Measurements from ENCODE around the gene TOP1.

The TOP1 gene

GRCh38 chr20:41086402-41087324, 58.0 kb downstream of the TOP1 start (continued):
- 0 out of 2 replicates have a peak, but pooled peaks have one; percentile 33 for TF ChIP-seq PRDM4 (tag by site-specific recombination; IDR thresholded peaks at IDR 0.05)
- no peak for TF ChIP-seq ZNF280C (tag by site-specific recombination; IDR thresholded peaks at IDR 0.05)
- no peak for TF ChIP-seq ZNF580 (tag by site-specific recombination; IDR thresholded peaks at IDR 0.05)
- no peak for TF ChIP-seq ZNF175 (tag by site-specific recombination; IDR thresholded peaks at IDR 0.05)
- TF ChIP-seq ZNF211 (tag by site-specific recombination; IDR thresholded peaks at IDR 0.05; ENCODE audit: low read depth): no peak
- no peak for TF ChIP-seq KLF16 (tag by site-specific recombination; IDR thresholded peaks at IDR 0.05)
- TF ChIP-seq ZNF302 (tag by site-specific recombination; IDR thresholded peaks at IDR 0.05; ENCODE audit: low read depth): no peak
- TF ChIP-seq ZNF354C (tag by site-specific recombination; IDR thresholded peaks at IDR 0.05; ENCODE audit: borderline replicate concordance, low read depth): no peak
- TF ChIP-seq ZNF843 (tag by site-specific recombination; IDR thresholded peaks at IDR 0.05): 0 out of 2 replicates have a peak, but pooled peaks have one; percentile 39
- no peak for TF ChIP-seq ZNF677 (tag by site-specific recombination; IDR thresholded peaks at IDR 0.05)
- TF ChIP-seq ZNF707 (tag by site-specific recombination; IDR thresholded peaks at IDR 0.05): no peak
- no peak for TF ChIP-seq ZNF777 (tag by site-specific recombination; IDR thresholded peaks at IDR 0.05; ENCODE audit: borderline replicate concordance)
- no peak for TF ChIP-seq ZNF785 (tag by site-specific recombination; IDR thresholded peaks at IDR 0.05)

- peaks cover 10% of the 10 kb centered on the region; the same call in 1 of the 2 replicates for H3K4me1 ChIP-seq (ENCODE audit: control insufficient read depth, insufficient read depth, low read length)
- no peak overlapping the region for H3K4me3 ChIP-seq (ENCODE audit: low read depth, low read length)
- POLR2A ChIA-PET: interaction anchor here (0.8 to 1.2 kb wide), 2 partner anchors 58 to 96 kb away, joined by 3 to 4 read pairs; no protein-coding TSS in a partner anchor
- no peaks in the 10 kb centered on the region for H3K9me3 ChIP-seq (ENCODE audit: control insufficient read depth, insufficient read depth, low read depth, low read length)
- TF ChIP-seq ZNF843 (tag by site-specific recombination; IDR thresholded peaks at IDR 0.05) (0 out of 2 replicates have a peak, but pooled peaks have one; percentile 3), ZNF157 (tag by site-specific recombination; IDR thresholded peaks at IDR 0.05) (no peak)
- CTCF ChIA-PET: interaction anchor here (0.6 to 3.1 kb wide), 5 partner anchors 8 to 121 kb away, joined by 4 to 16 read pairs (median 7); no protein-coding TSS in a partner anchor
- peaks cover 9 to 40% of the 10 kb centered on the region in 2 experiments for H3K36me3 ChIP-seq (ENCODE audit: control insufficient read depth in 2 of 2, insufficient read depth in 1 of 2, low read length in 2 of 2)
- no peak overlapping the region for H3K27ac ChIP-seq (ENCODE audit: extremely low read depth, low read depth, low read length)
Measured at GRCh38 chr20:41087325-41087685, 58.7 kb downstream of the TOP1 start.

GRCh38 chr20:41087777-41088176, 59.2 kb downstream of the TOP1 start:
- H3K9me3 ChIP-seq (ENCODE audit: control insufficient read depth, insufficient read depth, low read depth, low read length): no peaks in the 10 kb centered on the region
- H3K36me3 ChIP-seq (ENCODE audit: control insufficient read depth in 2 of 2, insufficient read depth in 1 of 2, low read length in 2 of 2): peaks cover 9 to 40% of the 10 kb centered on the region in 2 experiments
- CTCF ChIA-PET: interaction anchor here (0.6 to 3.1 kb wide), 5 partner anchors 12 to 184 kb away, joined by 3 to 13 read pairs (median 4); no protein-coding TSS in a partner anchor
- peaks cover 10% of the 10 kb centered on the region; the same call in 1 of the 2 replicates for H3K4me1 ChIP-seq (ENCODE audit: control insufficient read depth, insufficient read depth, low read length)
- TF ChIP-seq GLIS1 (tag by site-specific recombination; IDR thresholded peaks at IDR 0.05) (peak; percentile 63), WT1 (tag by site-specific recombination; IDR thresholded peaks at IDR 0.05) (peak; percentile 60), GLIS2 (tag by site-specific recombination; IDR thresholded peaks at IDR 0.05) (no peak)
- no peak overlapping the region for H3K4me3 ChIP-seq (ENCODE audit: low read depth, low read length)
- POLR2A ChIA-PET: interaction anchor here (0.8 kb wide), 1 partner anchor 58 kb away, joined by 3 read pairs; no protein-coding TSS in a partner anchor
- no peak overlapping the region for H3K27ac ChIP-seq (ENCODE audit: extremely low read depth, low read depth, low read length)

All from HEK293 (cell line).